Measurements from ENCODE around the gene HMGN1.

GRCh38 chr21:39392981-39393380 lies 44.1 kb upstream of the HMGN1 start:
- TF ChIP-seq, protein P1, sequence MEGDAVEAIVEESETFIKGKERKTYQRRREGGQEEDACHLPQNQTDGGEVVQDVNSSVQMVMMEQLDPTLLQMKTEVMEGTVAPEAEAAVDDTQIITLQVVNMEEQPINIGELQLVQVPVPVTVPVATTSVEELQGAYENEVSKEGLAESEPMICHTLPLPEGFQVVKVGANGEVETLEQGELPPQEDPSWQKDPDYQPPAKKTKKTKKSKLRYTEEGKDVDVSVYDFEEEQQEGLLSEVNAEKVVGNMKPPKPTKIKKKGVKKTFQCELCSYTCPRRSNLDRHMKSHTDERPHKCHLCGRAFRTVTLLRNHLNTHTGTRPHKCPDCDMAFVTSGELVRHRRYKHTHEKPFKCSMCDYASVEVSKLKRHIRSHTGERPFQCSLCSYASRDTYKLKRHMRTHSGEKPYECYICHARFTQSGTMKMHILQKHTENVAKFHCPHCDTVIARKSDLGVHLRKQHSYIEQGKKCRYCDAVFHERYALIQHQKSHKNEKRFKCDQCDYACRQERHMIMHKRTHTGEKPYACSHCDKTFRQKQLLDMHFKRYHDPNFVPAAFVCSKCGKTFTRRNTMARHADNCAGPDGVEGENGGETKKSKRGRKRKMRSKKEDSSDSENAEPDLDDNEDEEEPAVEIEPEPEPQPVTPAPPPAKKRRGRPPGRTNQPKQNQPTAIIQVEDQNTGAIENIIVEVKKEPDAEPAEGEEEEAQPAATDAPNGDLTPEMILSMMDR (IDR thresholded peaks at IDR 0.05): no peak
- no peak for TF ChIP-seq POLR2A (IDR thresholded peaks at IDR 0.05)

Data from body of pancreas (tissue), 4 donors.